Central memory CD8-positive, alpha-beta T cell (primary cell): Measurements from ENCODE around the gene LASP1NB.

Experiments
- ATAC-seq: fragments of 150-1000 bp; cut with Tn5 transposase; replicated peaks from 2 replicates; pipeline ENCODE4 v1.10.0; 2022; ENCODE audit warnings: mild to moderate bottlenecking, moderate FRiP score, moderate number of reproducible peaks; ENCODE audit not compliant: poor library complexity, severe bottlenecking; ENCODE audit errors: extremely low read depth
- DNase-seq, 2 donors: peaks; one replicate each; pipeline ENCODE4 v3.0.0; 2021; ENCODE audit warnings: low spot score in 2 of 2
- H3K27ac Mint-ChIP-seq: one replicate; pipeline ENCODE4 v1.8.0; 2022; ENCODE audit warnings: low read depth, mild to moderate bottlenecking, moderate library complexity, mixed read lengths
- H3K27me3 Mint-ChIP-seq: one replicate; pipeline ENCODE4 v1.8.0; 2022; ENCODE audit warnings: mixed read lengths
- H3K36me3 Mint-ChIP-seq: one replicate; pipeline ENCODE4 v1.8.0; 2022; ENCODE audit warnings: mild to moderate bottlenecking, moderate library complexity, mixed read lengths; ENCODE audit not compliant: insufficient read depth
- H3K4me1 Mint-ChIP-seq: one replicate; pipeline ENCODE4 v1.8.0; 2022; ENCODE audit warnings: mixed read lengths
- H3K4me3 Mint-ChIP-seq: one replicate; pipeline ENCODE4 v1.8.0; 2022; ENCODE audit warnings: mild to moderate bottlenecking, moderate library complexity, mixed read lengths
- H3K9me3 Mint-ChIP-seq: one replicate; pipeline ENCODE4 v1.8.0; 2022; ENCODE audit warnings: mixed read lengths

LASP1NB gene

DNA sequence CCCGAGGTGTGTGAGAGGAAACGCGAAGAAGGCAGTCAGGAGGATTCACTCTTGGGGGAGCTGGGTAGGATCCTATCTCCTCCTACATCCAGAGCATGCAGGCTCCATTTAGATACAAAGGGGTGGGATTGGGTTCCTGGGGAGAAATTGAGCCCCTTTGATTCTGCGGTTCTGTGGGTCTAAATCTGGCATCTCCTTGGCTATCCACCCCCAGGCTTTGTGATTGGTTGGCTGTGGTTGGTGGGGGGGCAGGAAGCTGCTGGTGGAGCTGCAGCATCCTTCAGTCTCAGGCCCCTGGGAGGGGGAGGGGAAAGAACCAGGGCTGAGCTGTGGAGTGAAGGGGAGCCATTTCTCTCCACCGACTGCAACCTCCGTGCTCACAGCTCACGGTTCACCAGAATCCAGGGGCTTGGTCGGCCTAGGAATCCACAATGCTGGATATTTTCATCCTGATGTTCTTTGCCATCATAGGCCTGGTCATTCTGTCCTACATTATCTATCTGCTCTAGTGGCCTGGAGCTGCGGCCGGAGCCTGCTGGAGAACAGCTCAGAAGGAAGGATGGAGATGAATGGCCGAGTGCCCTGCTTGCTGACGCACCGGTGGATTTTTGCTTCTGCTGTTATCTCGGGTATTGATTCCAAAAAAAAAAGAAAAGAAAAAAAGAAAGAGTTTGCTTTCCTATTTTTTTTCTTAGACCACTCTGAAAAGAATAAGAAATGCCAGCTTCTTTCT, at the start of gene LASP1NB:
LASP1NB (plus strand) TSS at position 352 of the 733 bp plus-strand sequence.
- no peaks in the 10 kb centered on the region for H3K27me3 Mint-ChIP-seq
- peaks cover 39% of the 10 kb centered on the region for H3K4me1 Mint-ChIP-seq
- H3K36me3 Mint-ChIP-seq = peaks cover 10% of the 10 kb centered on the region
- DNase-seq (no peak), ATAC-seq (peak; percentile 52)
- H3K9me3 Mint-ChIP-seq = no peaks in the 10 kb centered on the region
- peak within 1 kb of the TSS; percentile 66 for H3K27ac Mint-ChIP-seq
- H3K4me3 Mint-ChIP-seq = peak within 1 kb of the TSS; percentile 59

DNA sequence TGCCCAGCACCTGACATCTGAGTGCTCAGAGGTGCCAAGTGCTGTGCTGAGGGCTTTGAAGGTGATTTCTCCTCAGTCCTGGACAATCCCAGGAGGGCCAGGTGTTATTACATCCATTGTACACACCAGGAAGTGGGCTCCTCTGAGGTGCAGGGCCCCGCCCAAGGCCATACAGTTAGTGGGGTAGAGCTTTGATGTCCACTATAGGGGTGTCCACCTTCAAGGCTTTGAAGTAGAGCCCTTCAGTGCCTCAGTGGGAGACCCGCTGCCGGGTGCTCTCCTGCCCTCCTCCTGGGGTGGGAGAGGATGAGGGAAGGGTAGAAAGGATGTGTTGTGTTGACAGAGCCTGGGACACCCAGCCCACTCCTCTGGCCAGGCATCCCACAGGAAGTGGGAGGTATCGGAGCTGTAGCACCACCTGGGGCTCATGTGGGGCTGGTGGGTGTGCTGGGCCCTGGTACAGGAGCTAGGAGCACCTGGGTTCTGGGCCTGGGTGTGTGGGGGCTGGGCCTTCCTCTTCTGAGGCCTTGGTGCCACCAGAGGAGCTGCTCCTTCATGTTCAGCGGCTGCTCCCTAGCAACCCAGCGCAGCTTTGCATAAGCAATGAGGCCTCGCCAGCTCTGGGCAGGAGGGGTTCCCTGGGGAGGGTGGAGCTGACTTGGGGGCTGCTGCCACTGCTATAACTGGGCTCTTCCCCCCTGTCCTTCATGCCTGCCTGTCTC, 48.1 kb upstream of the LASP1NB start:
- peak overlapping the region; percentile 100 for H3K4me3 Mint-ChIP-seq
- peaks cover 93% of the 10 kb centered on the region for H3K4me1 Mint-ChIP-seq
- DNase-seq (no peak), ATAC-seq (peak; percentile 56)
- no peaks in the 10 kb centered on the region for H3K9me3 Mint-ChIP-seq
- no peaks in the 10 kb centered on the region for H3K27me3 Mint-ChIP-seq
- peaks cover 52% of the 10 kb centered on the region for H3K36me3 Mint-ChIP-seq
- peak overlapping the region; percentile 81 for H3K27ac Mint-ChIP-seq

DNA sequence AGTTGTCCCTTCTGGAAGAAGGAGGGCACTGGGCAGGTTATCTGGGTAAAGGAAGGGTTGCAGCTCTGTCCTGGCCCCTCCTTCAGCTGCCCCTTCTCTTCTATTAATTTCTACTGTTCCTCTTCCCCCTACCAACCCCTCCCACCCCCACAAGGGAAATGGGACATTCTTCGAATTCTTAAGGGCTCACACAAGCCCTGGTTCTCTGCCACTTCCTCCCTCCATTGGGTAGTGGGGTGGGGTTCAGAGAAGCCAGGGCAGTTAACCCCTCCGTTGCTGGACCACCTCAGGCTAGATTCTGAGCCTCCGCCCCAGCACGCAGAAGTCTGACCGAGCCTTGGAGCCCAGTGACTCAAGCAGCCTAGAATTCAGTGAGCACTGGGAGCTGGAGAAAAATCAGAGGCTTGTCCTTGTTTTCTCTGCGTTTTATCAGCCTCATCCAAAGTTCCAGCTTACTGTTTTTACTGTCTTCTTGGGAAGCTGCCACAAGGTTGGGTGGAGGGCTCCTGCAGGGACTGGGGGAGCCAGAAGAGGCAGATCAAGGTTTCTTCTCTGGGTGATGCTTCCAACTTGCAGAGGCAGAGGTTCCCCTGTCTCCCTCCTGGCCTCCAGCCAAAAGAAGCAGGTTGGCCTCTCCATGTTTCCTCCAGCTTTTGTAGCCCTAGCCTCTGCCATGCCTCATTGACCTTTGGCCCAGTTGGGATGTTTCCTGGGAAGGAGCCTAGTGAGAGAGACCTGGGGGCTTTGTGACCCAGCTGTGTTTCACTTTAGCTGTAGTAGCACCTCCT, 45.3 kb upstream of the LASP1NB start:
- Mint-ChIP-seq H3K27ac (peak overlapping the region; percentile 35), H3K36me3 (peaks cover 70% of the 10 kb centered on the region), H3K4me3 (peak overlapping the region; percentile 36), H3K4me1 (peaks cover 87% of the 10 kb centered on the region), H3K9me3 (no peaks in the 10 kb centered on the region), H3K27me3 (no peaks in the 10 kb centered on the region)
- no peak for DNase-seq
- ATAC-seq = no peak

DNA sequence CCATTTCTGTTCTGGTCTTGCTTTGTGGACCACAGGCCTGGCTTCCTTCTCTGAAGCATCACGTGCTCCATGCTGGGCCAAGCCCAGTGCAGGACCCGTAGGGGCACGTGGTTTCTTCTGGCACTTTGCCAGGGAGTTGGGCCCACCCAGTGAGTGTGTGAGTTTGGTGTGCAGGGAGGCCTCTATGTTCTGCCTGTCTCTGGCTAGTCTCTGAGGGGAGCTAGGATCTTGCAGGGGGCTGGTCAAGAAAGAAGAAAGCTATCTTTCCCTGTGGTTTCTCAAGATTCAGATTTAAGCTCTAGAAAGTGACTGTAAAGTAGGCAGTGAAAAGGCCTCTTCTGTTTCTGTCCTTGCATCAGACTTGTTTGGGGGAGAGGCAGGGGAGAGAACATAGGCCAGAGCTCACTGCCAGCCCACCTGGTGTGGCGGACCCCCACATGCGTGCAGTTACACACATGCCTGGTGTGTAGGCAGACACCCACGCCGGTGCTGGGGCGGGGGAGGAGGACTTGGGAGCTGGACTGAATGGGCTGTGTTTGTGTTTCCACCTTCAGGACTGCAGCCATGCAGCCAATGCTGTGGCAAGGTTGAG, 43.7 kb upstream of the LASP1NB start:
- Mint-ChIP-seq H3K9me3 (no peaks in the 10 kb centered on the region), H3K27me3 (no peaks in the 10 kb centered on the region), H3K27ac (peak overlapping the region; percentile 91), H3K4me1 (peaks cover 90% of the 10 kb centered on the region), H3K4me3 (peak overlapping the region; percentile 68), H3K36me3 (peaks cover 73% of the 10 kb centered on the region)
- DNase-seq (no peak), ATAC-seq (no peak)

- Mint-ChIP-seq H3K4me3 (peak overlapping the region; percentile 68), H3K4me1 (peaks cover 90% of the 10 kb centered on the region), H3K36me3 (peaks cover 70% of the 10 kb centered on the region), H3K27me3 (no peaks in the 10 kb centered on the region), H3K27ac (peak overlapping the region; percentile 91), H3K9me3 (no peaks in the 10 kb centered on the region)
- no peak for ATAC-seq
- DNase-seq = no peak
Observed at GRCh38 chr17:38882870-38883269, 42.5 kb upstream of the LASP1NB start.

- no peak for DNase-seq
- no peak for ATAC-seq
- peak overlapping the region; percentile 68 for H3K4me3 Mint-ChIP-seq
- peaks cover 67% of the 10 kb centered on the region for H3K36me3 Mint-ChIP-seq
- no peaks in the 10 kb centered on the region for H3K27me3 Mint-ChIP-seq
- H3K4me1 Mint-ChIP-seq = peaks cover 88% of the 10 kb centered on the region
- H3K27ac Mint-ChIP-seq = peak overlapping the region; percentile 91
- H3K9me3 Mint-ChIP-seq = no peaks in the 10 kb centered on the region
Observed at GRCh38 chr17:38883592-38884526, 41.6 kb upstream of the LASP1NB start.

GRCh38 chr17:38885044-38885727, 40.2 kb upstream of the LASP1NB start:
- peaks cover 91% of the 10 kb centered on the region for H3K4me1 Mint-ChIP-seq
- H3K36me3 Mint-ChIP-seq = peaks cover 63% of the 10 kb centered on the region
- peak overlapping the region; percentile 96 for H3K27ac Mint-ChIP-seq
- H3K4me3 Mint-ChIP-seq = peak overlapping the region; percentile 65
- no peaks in the 10 kb centered on the region for H3K9me3 Mint-ChIP-seq
- DNase-seq (no peak), ATAC-seq (no peak)
- H3K27me3 Mint-ChIP-seq = no peaks in the 10 kb centered on the region

DNA sequence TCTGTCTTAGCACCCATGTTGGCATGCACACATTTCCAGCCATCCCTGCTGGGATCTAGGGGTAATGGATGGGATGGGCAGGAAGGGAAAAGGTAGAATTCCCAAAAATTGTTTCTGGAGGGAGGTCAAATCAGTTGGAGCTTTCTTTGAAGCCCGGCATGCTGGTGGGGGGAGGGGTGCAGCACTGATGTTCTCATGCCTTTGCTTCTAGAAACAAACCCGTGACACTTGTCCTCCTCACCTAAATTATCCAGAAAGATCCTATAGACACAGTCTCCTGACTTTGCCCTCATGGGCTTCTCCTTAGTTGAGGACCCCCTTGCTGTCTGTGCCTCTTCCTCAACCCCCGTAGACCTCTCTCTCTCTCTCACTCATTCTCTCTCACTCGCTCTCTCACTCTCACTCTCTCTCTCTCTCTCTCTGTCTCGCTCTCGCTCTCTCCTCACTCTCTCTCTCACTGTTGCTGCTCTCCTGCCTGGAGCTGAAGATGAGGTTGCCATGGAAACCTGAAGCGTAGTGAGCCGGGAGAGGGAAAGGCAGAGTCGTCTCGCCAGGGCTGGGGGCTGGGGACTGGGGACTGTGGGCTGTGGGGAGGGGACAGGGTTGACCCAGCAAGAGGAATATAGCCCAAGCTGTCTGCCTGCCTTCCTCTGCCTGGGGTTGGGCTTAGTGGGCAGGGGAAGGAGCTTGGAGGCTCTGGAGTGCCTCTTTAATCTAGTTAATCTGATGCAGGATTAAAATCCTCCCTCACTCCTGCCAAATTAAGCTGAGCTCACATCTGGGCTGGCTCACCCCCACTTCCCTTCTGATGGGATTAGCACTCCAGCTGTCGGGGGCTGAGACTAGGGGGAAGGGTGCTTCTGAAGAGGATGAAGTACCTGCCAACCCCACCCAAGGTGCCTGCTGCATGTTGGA, 39.4 kb upstream of the LASP1NB start:
- Mint-ChIP-seq H3K4me3 (peak overlapping the region; percentile 65), H3K36me3 (peaks cover 58% of the 10 kb centered on the region), H3K27me3 (no peaks in the 10 kb centered on the region), H3K9me3 (no peaks in the 10 kb centered on the region), H3K27ac (peak overlapping the region; percentile 96), H3K4me1 (peaks cover 91% of the 10 kb centered on the region)
- no peak for ATAC-seq
- no peak for DNase-seq

GRCh38 chr17:38886643-38887010, 38.8 kb upstream of the LASP1NB start:
- Mint-ChIP-seq H3K27ac (peak overlapping the region; percentile 96), H3K4me1 (peaks cover 91% of the 10 kb centered on the region), H3K9me3 (no peaks in the 10 kb centered on the region), H3K27me3 (no peaks in the 10 kb centered on the region), H3K36me3 (peaks cover 57% of the 10 kb centered on the region), H3K4me3 (peak overlapping the region; percentile 65)
- ATAC-seq (no peak), DNase-seq (no peak)

DNA sequence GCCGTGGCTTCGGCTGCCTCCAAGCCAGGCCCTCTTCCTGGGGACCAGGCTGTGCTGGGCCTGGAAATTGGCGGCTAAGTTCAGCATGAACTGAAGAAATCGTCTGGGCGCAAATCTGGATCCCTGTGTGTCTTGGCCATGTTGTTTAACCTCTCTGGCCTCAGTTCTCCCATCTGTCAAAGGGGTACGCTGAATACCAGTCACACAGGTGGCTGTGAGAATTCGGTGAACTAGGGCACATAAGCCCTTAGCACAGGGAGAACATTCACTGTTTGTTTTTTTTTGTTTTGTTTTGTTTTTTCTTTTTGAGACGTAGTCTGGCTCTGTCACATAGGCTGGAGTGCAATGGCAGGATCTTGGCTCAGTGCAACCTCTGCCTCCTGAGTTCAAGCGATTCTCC, 36.6 kb upstream of the LASP1NB start:
- H3K36me3 Mint-ChIP-seq = peaks cover 57% of the 10 kb centered on the region
- no peaks in the 10 kb centered on the region for H3K27me3 Mint-ChIP-seq
- H3K27ac Mint-ChIP-seq = no peak overlapping the region
- DNase-seq (no peak), ATAC-seq (no peak)
- H3K4me1 Mint-ChIP-seq = peaks cover 89% of the 10 kb centered on the region
- H3K4me3 Mint-ChIP-seq = no peak overlapping the region
- no peaks in the 10 kb centered on the region for H3K9me3 Mint-ChIP-seq
